HAP-1 (cell line): Measurements from ENCODE around the gene TNXB.

ENCODE experiments used
- DNase-seq, 2 experiments: peaks; one replicate each; pipeline ENCODE4 v3.0.0-alpha.2; 2016 to 2020; ENCODE audit warnings: low spot score in 2 of 2
- H3K27me3 ChIP-seq: fragments of 250-450 bp; sonication (Bioruptor Pico); 2 replicates; pipeline ENCODE4 v1.5.1; 2020; ENCODE audit warnings: low read depth, mild to moderate bottlenecking, moderate library complexity
- H3K36me3 ChIP-seq: fragments of 250-450 bp; sonication (Bioruptor Pico); replicated peaks from 2 replicates; pipeline ENCODE4 v1.5.1; 2020; ENCODE audit warnings: mild to moderate bottlenecking
- H3K4me1 ChIP-seq: fragments of 250-450 bp; sonication (Bioruptor Pico); 2 replicates; pipeline ENCODE4 v1.5.1; 2020; ENCODE audit warnings: mild to moderate bottlenecking
- H3K4me3 ChIP-seq: fragments of 250-450 bp; sonication (Bioruptor Pico); 2 replicates; pipeline ENCODE4 v1.5.1; 2020; ENCODE audit warnings: mild to moderate bottlenecking, moderate library complexity
- H3K9me3 ChIP-seq: fragments of 250-450 bp; sonication (Bioruptor Pico); 2 replicates; pipeline ENCODE4 v1.5.1; 2020; ENCODE audit warnings: mild to moderate bottlenecking, moderate library complexity
- in situ Hi-C: fragments of 300-500 bp; cut with MboI; formaldehyde crosslinking; loops from 3 replicates; pipeline ENCODE4 v1.14.3; 2020; ENCODE audit warnings: low sequenced_read_pairs, inconsistent platforms, mixed read lengths

The TNXB gene

GRCh38 chr6:32092760-32093497 is 16.2 kb downstream of the TNXB start:
- no peak for DNase-seq
- in situ Hi-C loops, result no loop called here
- H3K4me1 ChIP-seq, result no peaks in the 10 kb centered on the region
- 0 out of 2 replicates have a peak, but pooled peaks cover 3% of the 10 kb centered on the region for H3K27me3 ChIP-seq
- no peaks in the 10 kb centered on the region for H3K9me3 ChIP-seq
- H3K4me3 ChIP-seq, result no peak overlapping the region
- no peaks in the 10 kb centered on the region for H3K36me3 ChIP-seq

GRCh38 chr6:32089082-32089828 is 19.9 kb downstream of the TNXB start:
- DNase-seq, result no peak
- in situ Hi-C loops, result loop anchor here (10.0 kb wide), 1 partner anchor 706 kb away; no protein-coding TSS in a partner anchor
- Histone ChIP-seq H3K9me3 (no peaks in the 10 kb centered on the region), H3K4me3 (no peak overlapping the region), H3K36me3 (no peaks in the 10 kb centered on the region), H3K27me3 (no peaks in the 10 kb centered on the region), H3K4me1 (no peaks in the 10 kb centered on the region)

- H3K4me3 ChIP-seq, result no peak overlapping the region
- no peaks in the 10 kb centered on the region for H3K4me1 ChIP-seq
- in situ Hi-C loops, result loop anchor here (10.0 kb wide), 1 partner anchor 706 kb away; no protein-coding TSS in a partner anchor
- no peaks in the 10 kb centered on the region for H3K27me3 ChIP-seq
- no peak for DNase-seq
- no peaks in the 10 kb centered on the region for H3K9me3 ChIP-seq
- no peaks in the 10 kb centered on the region for H3K36me3 ChIP-seq
Observed at GRCh38 chr6:32088487-32089049, 20.6 kb downstream of the TNXB start.

GRCh38 chr6:32087574-32088486 is 21.3 kb downstream of the TNXB start:
- H3K27me3 ChIP-seq, result no peaks in the 10 kb centered on the region
- H3K4me3 ChIP-seq, result no peak overlapping the region
- no peaks in the 10 kb centered on the region for H3K36me3 ChIP-seq
- in situ Hi-C loops, result loop anchor here (10.0 kb wide), 1 partner anchor 707 kb away; no protein-coding TSS in a partner anchor
- H3K4me1 ChIP-seq, result no peaks in the 10 kb centered on the region
- no peaks in the 10 kb centered on the region for H3K9me3 ChIP-seq
- peak; percentile 58 to 87 for DNase-seq

DNA sequence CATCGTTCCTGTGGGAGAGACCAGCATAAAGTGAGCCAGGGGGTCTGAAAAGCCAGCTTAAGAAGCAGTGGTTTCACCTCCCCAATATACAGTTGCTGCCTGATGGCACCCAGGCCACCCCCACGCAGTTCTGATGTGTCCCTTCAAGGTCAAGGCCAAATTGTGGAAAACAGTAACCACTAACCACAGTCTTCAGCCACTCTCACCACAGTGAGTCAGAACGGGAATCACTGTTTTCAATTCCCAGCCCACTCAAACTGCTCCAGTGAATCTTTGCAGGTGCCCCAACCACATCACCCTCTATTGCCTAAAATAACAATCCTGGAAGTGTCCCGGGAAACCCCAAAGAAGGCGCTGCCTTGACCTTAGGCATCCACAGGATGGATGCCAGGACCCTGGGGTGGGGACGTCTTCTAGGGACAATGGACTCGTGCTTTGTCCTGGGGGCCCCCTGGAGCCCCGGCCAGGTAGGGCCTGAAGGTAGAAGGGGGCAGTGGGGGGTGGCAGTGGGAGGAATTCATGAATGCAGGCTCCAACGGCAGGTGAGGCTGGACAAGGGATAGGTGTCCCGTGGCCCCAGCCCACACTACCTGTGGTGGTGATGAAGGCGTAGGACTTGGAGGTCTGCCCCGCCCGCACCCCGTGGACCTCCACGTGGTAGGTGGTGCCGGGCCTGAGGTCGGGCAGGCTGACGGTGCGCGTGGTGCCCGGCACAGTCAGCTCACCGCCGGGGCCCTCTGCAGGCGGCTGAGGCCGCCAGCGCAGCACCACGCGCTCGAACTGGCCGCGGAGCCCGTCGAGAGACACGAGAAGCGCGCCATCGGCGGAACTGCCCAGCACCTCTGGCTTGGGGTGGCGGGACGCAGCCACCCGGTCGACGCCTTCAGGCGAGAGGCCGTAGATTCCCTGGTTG is 22.2 kb downstream of the TNXB start:
- no peak overlapping the region for H3K4me3 ChIP-seq
- in situ Hi-C loops, result loop anchor here (10.0 kb wide), 1 partner anchor 708 kb away; no protein-coding TSS in a partner anchor
- no peaks in the 10 kb centered on the region for H3K4me1 ChIP-seq
- no peaks in the 10 kb centered on the region for H3K9me3 ChIP-seq
- H3K36me3 ChIP-seq, result no peaks in the 10 kb centered on the region
- 0 out of 2 replicates have a peak, but pooled peaks cover under 1% of the 10 kb centered on the region for H3K27me3 ChIP-seq
- DNase-seq, result no peak

GRCh38 chr6:32085759-32086459 is 23.2 kb downstream of the TNXB start:
- in situ Hi-C loops, result loop anchor here (10.0 kb wide), 1 partner anchor 709 kb away; no protein-coding TSS in a partner anchor
- no peaks in the 10 kb centered on the region for H3K9me3 ChIP-seq
- H3K27me3 ChIP-seq, result 0 out of 2 replicates have a peak, but pooled peaks cover 2% of the 10 kb centered on the region
- no peak for DNase-seq
- no peaks in the 10 kb centered on the region for H3K4me1 ChIP-seq
- no peak overlapping the region for H3K4me3 ChIP-seq
- no peaks in the 10 kb centered on the region for H3K36me3 ChIP-seq

- Histone ChIP-seq H3K4me3 (no peak overlapping the region), H3K4me1 (no peaks in the 10 kb centered on the region), H3K36me3 (no peaks in the 10 kb centered on the region), H3K9me3 (no peaks in the 10 kb centered on the region), H3K27me3 (0 out of 2 replicates have a peak, but pooled peaks cover 2% of the 10 kb centered on the region)
- in situ Hi-C loops, result loop anchor here (10.0 kb wide), 1 partner anchor 710 kb away; no protein-coding TSS in a partner anchor
- DNase-seq, result no peak
Observed at GRCh38 chr6:32084780-32085179, 24.4 kb downstream of the TNXB start.

DNA sequence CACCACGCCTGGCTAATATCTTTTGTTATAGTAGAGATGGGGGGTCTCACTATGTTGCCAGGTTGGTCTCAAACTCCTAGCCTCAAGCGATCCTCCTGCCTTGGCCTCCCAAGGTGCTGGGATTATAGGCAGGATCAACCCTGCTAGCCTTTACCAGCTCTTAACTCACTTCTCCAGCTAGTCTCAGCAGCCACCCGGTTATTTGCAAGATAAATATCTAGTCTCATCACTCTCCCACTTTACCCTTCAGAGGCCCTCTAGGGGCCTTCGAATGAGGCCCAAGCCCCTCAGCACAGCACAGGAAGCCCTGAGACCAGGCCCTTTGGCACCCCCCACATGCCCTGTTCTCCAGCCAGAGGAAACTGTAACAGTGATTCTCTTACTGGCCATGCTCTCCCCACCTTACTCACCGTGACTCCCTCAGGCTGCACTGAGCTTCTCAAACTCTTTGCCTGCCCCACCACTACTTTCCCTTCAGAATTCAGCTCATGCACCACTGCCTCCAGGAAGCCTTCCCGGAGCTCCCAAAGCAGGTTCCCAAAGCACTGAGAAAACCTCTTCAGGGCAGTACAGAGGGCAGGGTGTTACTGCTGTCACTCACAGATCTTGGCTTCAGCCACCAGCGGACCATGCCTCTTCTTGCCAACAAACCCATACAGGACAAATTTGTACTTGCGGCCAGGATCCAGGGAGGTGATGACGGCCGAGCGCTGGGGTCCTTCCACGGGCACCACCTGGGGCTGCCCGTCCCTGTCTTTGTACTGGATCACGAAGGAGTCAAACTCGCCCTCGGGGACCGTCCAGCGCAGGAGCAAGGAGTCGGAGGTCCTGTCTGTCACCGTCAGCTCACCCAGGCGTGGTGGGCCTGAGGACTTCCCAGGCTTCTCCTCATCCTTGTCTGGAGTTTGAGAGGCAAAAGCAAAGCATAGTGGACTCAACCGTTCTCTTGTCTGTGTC is 25.0 kb downstream of the TNXB start:
- Histone ChIP-seq H3K4me3 (no peak overlapping the region), H3K4me1 (no peaks in the 10 kb centered on the region), H3K36me3 (no peaks in the 10 kb centered on the region), H3K27me3 (0 out of 2 replicates have a peak, but pooled peaks cover 2% of the 10 kb centered on the region), H3K9me3 (no peaks in the 10 kb centered on the region)
- no peak for DNase-seq
- in situ Hi-C loops, result loop anchor here (10.0 kb wide), 1 partner anchor 711 kb away; no protein-coding TSS in a partner anchor

GRCh38 chr6:32082935-32083334 is 26.2 kb downstream of the TNXB start:
- Histone ChIP-seq H3K36me3 (no peaks in the 10 kb centered on the region), H3K9me3 (no peaks in the 10 kb centered on the region), H3K27me3 (0 out of 2 replicates have a peak, but pooled peaks cover 2% of the 10 kb centered on the region), H3K4me1 (no peaks in the 10 kb centered on the region), H3K4me3 (no peak overlapping the region)
- in situ Hi-C loops, result loop anchor here (10.0 kb wide), 1 partner anchor 712 kb away; no protein-coding TSS in a partner anchor
- no peak for DNase-seq

- in situ Hi-C loops, result loop anchor here (10.0 kb wide), 1 partner anchor 712 kb away; no protein-coding TSS in a partner anchor
- Histone ChIP-seq H3K9me3 (no peaks in the 10 kb centered on the region), H3K4me3 (no peak overlapping the region), H3K4me1 (no peaks in the 10 kb centered on the region), H3K27me3 (0 out of 2 replicates have a peak, but pooled peaks cover 2% of the 10 kb centered on the region), H3K36me3 (no peaks in the 10 kb centered on the region)
- no peak for DNase-seq
Observed at GRCh38 chr6:32082478-32082877, 26.7 kb downstream of the TNXB start.
